Measurements from ENCODE around the gene POLE2.
"Not testable (repeated sequence)": the region's sequence is repeated elsewhere in the genome, so short reads cannot be mapped to it uniquely, and the experiment has no call there.

DNA sequence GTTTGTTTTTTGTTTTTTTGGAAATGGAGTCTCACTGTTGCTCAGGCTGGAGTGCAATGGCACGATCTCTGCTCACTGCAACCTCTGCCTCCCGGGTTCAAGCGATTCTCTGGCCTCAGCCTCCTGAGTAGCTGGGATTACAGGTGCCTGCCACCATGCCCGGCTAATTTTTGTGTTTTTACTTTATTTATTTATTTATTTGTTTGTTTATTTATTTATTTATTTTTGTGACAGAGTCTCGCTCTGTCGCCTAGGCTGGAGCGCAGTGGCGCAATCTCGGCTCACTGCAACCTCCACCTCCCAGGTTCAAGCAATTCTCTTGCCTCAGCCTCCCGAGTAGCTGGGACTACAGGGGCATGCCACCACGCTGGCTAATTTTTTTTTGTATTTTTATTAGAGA is 23.0 kb upstream of the POLE2 start:
- TF ChIP-seq CTCF, POLR2A (IDR thresholded peaks at IDR 0.05): not testable (repeated sequence)
